Measurements from ENCODE around the gene MTMR3.

The MTMR3 gene

GRCh38 chr22:30062950-30063349 lies 180.0 kb downstream of the MTMR3 start:
- no peak overlapping the region for H3K4me3 ChIP-seq (ENCODE audit: low read depth, low read length)

GRCh38 chr22:30064172-30064571 lies 181.2 kb downstream of the MTMR3 start:
- no peak for DNase-seq (ENCODE audit: low read depth)
- H3K4me3 ChIP-seq (ENCODE audit: low read depth, low read length), result no peak overlapping the region

More at GRCh38 chr22:30062950-30063349, 180.0 kb downstream of the MTMR3 start:
- no peak for DNase-seq (ENCODE audit: low read depth)

GRCh38 chr22:30073743-30074142 lies 190.8 kb downstream of the MTMR3 start:
- no peak for DNase-seq (ENCODE audit: low read depth)
- H3K4me3 ChIP-seq (ENCODE audit: low read depth, low read length), result no peak overlapping the region

- no peak overlapping the region for H3K4me3 ChIP-seq (ENCODE audit: low read depth, low read length)
- no peak for DNase-seq (ENCODE audit: low read depth)
Measured at GRCh38 chr22:30074147-30074546, 191.2 kb downstream of the MTMR3 start.

- no peak for DNase-seq (ENCODE audit: low read depth)
- H3K4me3 ChIP-seq (ENCODE audit: low read depth, low read length), result no peak overlapping the region
Measured at GRCh38 chr22:30074994-30075393, 192.0 kb downstream of the MTMR3 start.

- no peak overlapping the region for H3K4me3 ChIP-seq (ENCODE audit: low read depth, low read length)
- DNase-seq (ENCODE audit: low read depth), result no peak
Measured at GRCh38 chr22:30077279-30077880, 194.4 kb downstream of the MTMR3 start.

GRCh38 chr22:30078320-30079311 lies 195.6 kb downstream of the MTMR3 start:
- no peak for DNase-seq (ENCODE audit: low read depth)

GRCh38 chr22:30079952-30080533 lies 197.1 kb downstream of the MTMR3 start, which contains the start of gene HORMAD2:
TSS of gene HORMAD2 (plus strand) at chr22:30080464. CDS start at chr22:30093953, 13,489 bp downstream.
- DNase-seq (ENCODE audit: low read depth), result no peak
- no peak within 1 kb of the TSS for H3K4me3 ChIP-seq (ENCODE audit: low read depth, low read length)

More at GRCh38 chr22:30078320-30079311, 195.6 kb downstream of the MTMR3 start:
- no peak overlapping the region for H3K4me3 ChIP-seq (ENCODE audit: low read depth, low read length)
